WERI-Rb-1 (cell line): ENCODE data around the gene MLH3.

Source experiments
- DNase-seq: peaks from one replicate; pipeline ENCODE4 v3.0.0-alpha.2; 2020
- H3K27ac ChIP-seq: fragments of 250-450 bp; sonication (Bioruptor Pico); 2 replicates; pipeline ENCODE4 v1.5.1; 2020; ENCODE audit warnings: mild to moderate bottlenecking, moderate library complexity
- H3K27me3 ChIP-seq: fragments of 250-450 bp; sonication (Bioruptor Pico); 2 replicates; pipeline ENCODE4 v1.5.1; 2021; ENCODE audit warnings: mild to moderate bottlenecking, low read depth, moderate library complexity; ENCODE audit not compliant: insufficient read depth, severe bottlenecking
- H3K36me3 ChIP-seq: fragments of 250-450 bp; sonication (Bioruptor Pico); 2 replicates; pipeline ENCODE4 v1.5.1; 2020; ENCODE audit warnings: mild to moderate bottlenecking, moderate library complexity
- H3K4me3 ChIP-seq: 2 replicates; pipeline ENCODE4 v1.5.1; 2011; ENCODE audit warnings: low read depth, mild to moderate bottlenecking, control low read depth, low read length
- H3K9me3 ChIP-seq: fragments of 250-450 bp; sonication (Bioruptor Pico); 2 replicates; pipeline ENCODE4 v1.5.1; 2021; ENCODE audit warnings: mild to moderate bottlenecking, moderate library complexity; ENCODE audit not compliant: severe bottlenecking
- TF ChIP-seq, protein P1 (sequence below): IDR thresholded peaks from 2 replicates; pipeline ENCODE4 v1.5.1; 2011; ENCODE audit warnings: low read depth, mild to moderate bottlenecking, control low read depth, inconsistent platforms, low read length

The MLH3 gene

DNA sequence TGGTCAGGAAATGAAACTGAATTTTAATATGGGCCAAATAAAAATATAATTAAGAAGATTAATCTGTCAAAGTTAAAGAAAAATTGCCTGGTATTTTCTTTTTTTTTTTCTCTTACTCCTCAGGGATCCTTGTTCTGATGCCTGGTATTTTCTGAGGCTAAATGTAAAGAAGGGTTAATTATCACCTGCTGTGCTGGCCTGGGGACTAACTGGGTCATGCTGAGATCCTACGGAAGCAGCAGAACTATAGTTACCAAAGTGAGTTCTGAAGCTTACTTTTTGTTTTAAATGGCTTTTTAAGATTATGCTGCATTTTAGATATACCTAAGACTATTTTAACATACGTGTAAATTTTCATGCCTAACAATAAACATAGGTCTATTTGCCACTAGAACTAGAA, 41.4 kb upstream of the MLH3 start:
- Histone ChIP-seq H3K4me3 (no peak overlapping the region), H3K27ac (no peak overlapping the region), H3K36me3 (peaks cover 55% of the 10 kb centered on the region), H3K27me3 (no peaks in the 10 kb centered on the region), H3K9me3 (no peaks in the 10 kb centered on the region)
- TF ChIP-seq, protein P1, sequence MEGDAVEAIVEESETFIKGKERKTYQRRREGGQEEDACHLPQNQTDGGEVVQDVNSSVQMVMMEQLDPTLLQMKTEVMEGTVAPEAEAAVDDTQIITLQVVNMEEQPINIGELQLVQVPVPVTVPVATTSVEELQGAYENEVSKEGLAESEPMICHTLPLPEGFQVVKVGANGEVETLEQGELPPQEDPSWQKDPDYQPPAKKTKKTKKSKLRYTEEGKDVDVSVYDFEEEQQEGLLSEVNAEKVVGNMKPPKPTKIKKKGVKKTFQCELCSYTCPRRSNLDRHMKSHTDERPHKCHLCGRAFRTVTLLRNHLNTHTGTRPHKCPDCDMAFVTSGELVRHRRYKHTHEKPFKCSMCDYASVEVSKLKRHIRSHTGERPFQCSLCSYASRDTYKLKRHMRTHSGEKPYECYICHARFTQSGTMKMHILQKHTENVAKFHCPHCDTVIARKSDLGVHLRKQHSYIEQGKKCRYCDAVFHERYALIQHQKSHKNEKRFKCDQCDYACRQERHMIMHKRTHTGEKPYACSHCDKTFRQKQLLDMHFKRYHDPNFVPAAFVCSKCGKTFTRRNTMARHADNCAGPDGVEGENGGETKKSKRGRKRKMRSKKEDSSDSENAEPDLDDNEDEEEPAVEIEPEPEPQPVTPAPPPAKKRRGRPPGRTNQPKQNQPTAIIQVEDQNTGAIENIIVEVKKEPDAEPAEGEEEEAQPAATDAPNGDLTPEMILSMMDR: no peak
- no peak for DNase-seq

DNA sequence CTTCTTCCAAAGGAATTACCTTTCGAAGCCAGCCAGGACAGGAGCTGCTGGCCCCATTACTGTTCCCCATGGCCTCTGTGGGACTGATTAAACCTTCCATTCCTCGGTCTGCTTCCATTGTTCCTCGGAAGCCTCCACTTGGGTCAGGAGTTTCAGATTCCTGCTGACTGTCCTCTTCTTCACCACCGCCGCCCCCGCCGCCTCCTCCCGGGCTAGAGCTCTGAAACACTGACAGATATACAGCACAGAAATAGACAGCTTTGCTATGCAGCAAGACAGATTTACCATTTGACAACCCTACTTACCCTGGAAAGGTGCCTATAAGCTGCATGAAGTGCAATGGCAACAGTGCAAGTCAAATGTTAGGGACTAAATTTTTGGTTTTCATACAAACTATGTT, 40.0 kb upstream of the MLH3 start:
- H3K27me3 ChIP-seq: no peaks in the 10 kb centered on the region
- TF ChIP-seq, protein P1: no peak
- H3K9me3 ChIP-seq: no peaks in the 10 kb centered on the region
- H3K4me3 ChIP-seq: no peak overlapping the region
- H3K27ac ChIP-seq: no peak overlapping the region
- DNase-seq: no peak
- peaks cover 57% of the 10 kb centered on the region for H3K36me3 ChIP-seq

DNA sequence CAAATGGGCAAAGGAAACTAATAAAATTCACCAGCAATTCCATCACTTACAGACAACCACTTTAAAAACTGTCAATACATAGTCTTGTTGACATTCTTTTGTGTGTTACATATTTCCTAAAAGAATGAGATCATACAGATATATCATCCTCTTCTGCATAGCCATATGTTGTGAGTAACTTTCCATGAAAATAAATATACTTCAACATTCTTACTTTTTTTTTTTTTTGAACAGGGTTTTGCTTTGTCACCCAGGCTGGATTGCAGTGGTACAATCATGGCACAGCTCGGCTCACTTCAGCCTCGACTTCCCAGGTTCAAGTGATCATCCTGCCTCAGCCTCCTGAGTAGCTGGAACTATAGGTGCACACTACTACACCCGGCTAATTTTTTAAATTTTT, 39.1 kb upstream of the MLH3 start:
- TF ChIP-seq, protein P1: no peak
- H3K36me3 ChIP-seq: peaks cover 56% of the 10 kb centered on the region

DNA sequence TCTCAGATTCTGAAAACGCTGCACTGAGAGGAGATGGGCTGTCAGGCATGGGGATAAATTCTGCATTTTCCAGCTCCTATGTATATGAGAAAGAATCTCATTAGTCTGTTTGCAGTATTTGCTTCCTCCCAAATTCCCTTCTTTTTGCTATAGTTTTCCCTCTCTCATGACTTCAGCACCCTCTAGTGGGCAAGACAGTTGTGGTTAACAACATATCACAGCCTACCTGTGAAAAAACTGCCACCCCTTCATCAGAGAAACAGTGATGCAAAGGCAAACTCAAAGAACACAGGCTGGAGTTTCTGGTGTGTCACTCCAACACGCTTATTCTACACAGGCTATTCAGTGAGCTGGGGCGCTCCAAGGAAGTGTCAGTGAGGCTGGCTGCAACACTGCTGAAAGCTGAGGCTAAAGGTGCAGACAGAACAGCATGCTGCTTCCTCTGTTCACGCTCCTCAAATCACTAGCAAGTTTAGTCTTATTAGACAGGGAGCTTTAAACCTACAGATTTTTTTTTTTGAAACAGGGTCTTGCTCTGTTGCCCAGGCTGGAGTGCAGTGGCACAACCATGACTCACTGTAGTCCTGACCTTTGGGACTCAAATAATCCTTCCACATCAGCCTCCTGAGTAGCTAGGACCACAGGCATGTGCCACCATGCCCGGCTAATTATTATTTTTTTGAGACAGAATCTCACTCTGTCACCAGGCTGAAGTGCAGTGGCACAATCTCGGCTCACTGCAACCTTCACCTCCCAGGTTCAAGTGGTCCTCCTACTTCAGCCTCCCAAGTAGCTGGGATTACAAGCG, 37.5 kb upstream of the MLH3 start:
- no peaks in the 10 kb centered on the region for H3K27me3 ChIP-seq
- H3K4me3 ChIP-seq: no peak overlapping the region
- peak; percentile 47 for DNase-seq
- TF ChIP-seq, protein P1: peak; percentile 60
- peaks cover 55% of the 10 kb centered on the region for H3K36me3 ChIP-seq
- H3K9me3 ChIP-seq: no peaks in the 10 kb centered on the region
- H3K27ac ChIP-seq: no peak overlapping the region

More for the DNA sequence above, 39.1 kb upstream of the MLH3 start:
- H3K27me3 ChIP-seq: no peaks in the 10 kb centered on the region
- no peak overlapping the region for H3K4me3 ChIP-seq
- no peak for DNase-seq
- no peaks in the 10 kb centered on the region for H3K9me3 ChIP-seq
- H3K27ac ChIP-seq: no peak overlapping the region

DNA sequence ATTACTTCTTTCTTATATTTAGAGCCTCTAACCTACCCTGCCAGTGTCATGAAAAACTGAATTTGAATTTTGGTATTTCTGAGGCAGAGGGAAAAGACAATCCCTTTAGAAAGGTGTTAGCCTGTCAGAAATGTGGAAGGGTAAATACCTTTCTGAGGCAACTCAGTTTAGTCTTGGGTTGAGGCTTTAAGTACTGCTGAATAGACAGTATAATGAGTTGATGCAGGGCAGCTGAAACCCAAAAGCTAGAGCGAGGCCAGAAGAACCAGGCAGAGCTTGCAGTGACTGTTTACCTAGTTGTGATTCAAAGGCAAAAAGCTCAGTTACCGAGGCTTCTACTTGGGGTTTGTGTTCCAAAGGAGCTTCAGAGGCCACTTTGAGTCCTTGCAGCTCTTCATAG, 36.9 kb upstream of the MLH3 start:
- TF ChIP-seq, protein P1: no peak
- Histone ChIP-seq H3K4me3 (no peak overlapping the region), H3K27me3 (no peaks in the 10 kb centered on the region), H3K9me3 (no peaks in the 10 kb centered on the region), H3K36me3 (peaks cover 50% of the 10 kb centered on the region), H3K27ac (no peak overlapping the region)
- no peak for DNase-seq

DNA sequence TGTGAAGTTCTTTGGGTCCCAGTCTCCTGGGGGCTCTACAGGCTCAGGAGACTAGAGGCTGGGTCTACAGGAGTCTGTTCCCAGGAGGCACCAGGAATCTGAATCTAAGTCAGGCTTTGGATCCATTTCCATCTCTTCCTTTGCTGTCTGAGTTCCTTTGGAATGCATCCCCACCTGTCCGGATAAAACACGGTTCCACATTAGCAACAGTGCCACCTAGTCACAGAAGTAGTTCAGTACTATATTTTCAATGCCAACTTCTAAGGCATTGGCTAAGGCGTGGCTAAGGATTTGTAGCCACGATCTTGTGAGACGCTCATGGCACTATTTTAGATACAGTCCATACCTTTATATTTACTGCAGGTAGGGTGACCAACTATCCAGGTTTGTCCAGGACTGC, 33.2 kb upstream of the MLH3 start:
- no peak overlapping the region for H3K27ac ChIP-seq
- no peaks in the 10 kb centered on the region for H3K9me3 ChIP-seq
- TF ChIP-seq, protein P1: peak; percentile 6; the same call in 1 of the 2 replicates
- no peak overlapping the region for H3K4me3 ChIP-seq
- DNase-seq: no peak
- H3K36me3 ChIP-seq: peaks cover 51% of the 10 kb centered on the region
- no peaks in the 10 kb centered on the region for H3K27me3 ChIP-seq
